Activated B cell treated with CpG ODN at 0.5 μM for 24 hours (primary cell): Measurements from ENCODE around the gene KCTD12. TPM values are rescaled to one million over a fixed set of nuclear protein-coding genes. Genes with fewer than 3 reads are reported as not detected.

Experiments used
- ATAC-seq: fragments of 200-7000 bp; cut with Tn5 transposase; one replicate; pipeline ENCODE4 v1.10.0; 2021; ENCODE audit warnings: low read depth, mild to moderate bottlenecking, moderate library complexity
- CTCF ChIA-PET: fragments of 350-600 bp; sonication (Branson Sonifier 250); formaldehyde crosslinking; loops from one replicate; lab custom pipeline; 2021; ENCODE audit warnings: antibody characterized with exemption; lab: Charles Lee
- POLR2A ChIA-PET: fragments of 350-600 bp; sonication (Branson Sonifier 250); formaldehyde crosslinking; loops from one replicate; lab custom pipeline; 2021; ENCODE audit warnings: antibody characterized with exemption; lab: Charles Lee
- DNase-seq: peaks from one replicate; pipeline ENCODE4 v3.0.0; 2022
- H3K27ac Mint-ChIP-seq: one replicate; pipeline ENCODE4 v1.8.0; 2020; ENCODE audit warnings: mixed read lengths
- H3K27me3 Mint-ChIP-seq: one replicate; pipeline ENCODE4 v1.8.0; 2021; ENCODE audit warnings: mixed read lengths
- H3K36me3 Mint-ChIP-seq: one replicate; pipeline ENCODE4 v1.8.0; 2021; ENCODE audit warnings: low read depth, mixed read lengths
- H3K4me1 Mint-ChIP-seq: one replicate; pipeline ENCODE4 v1.8.0; 2021; ENCODE audit warnings: mixed read lengths
- H3K4me3 Mint-ChIP-seq: one replicate; pipeline ENCODE4 v1.8.0; 2020; ENCODE audit warnings: mild to moderate bottlenecking, mixed read lengths
- H3K9me3 Mint-ChIP-seq: one replicate; pipeline ENCODE4 v1.8.0; 2020; ENCODE audit warnings: mixed read lengths
- intact Hi-C: fragments of 100-400 bp; cut with micrococcal nuclease; formaldehyde crosslinking; loops from one replicate; pipeline ENCODE4 v1.15.1; 2024
- total RNA-seq: library from RNA; stranded (reverse); gene quantifications from 2 replicates; pipeline ENCODE4 v1.2.3, GENCODE V29; 2022
- TF ChIP-seq, protein P1 (sequence below): fragments of 200-600 bp; IDR thresholded peaks from one replicate; pipeline ENCODE4 v1.8.0; 2022; ENCODE audit warnings: antibody characterized with exemption, mild to moderate bottlenecking

The KCTD12 gene
- total RNA-seq, 1 donor from 2014 or later, result 5.5 TPM

DNA sequence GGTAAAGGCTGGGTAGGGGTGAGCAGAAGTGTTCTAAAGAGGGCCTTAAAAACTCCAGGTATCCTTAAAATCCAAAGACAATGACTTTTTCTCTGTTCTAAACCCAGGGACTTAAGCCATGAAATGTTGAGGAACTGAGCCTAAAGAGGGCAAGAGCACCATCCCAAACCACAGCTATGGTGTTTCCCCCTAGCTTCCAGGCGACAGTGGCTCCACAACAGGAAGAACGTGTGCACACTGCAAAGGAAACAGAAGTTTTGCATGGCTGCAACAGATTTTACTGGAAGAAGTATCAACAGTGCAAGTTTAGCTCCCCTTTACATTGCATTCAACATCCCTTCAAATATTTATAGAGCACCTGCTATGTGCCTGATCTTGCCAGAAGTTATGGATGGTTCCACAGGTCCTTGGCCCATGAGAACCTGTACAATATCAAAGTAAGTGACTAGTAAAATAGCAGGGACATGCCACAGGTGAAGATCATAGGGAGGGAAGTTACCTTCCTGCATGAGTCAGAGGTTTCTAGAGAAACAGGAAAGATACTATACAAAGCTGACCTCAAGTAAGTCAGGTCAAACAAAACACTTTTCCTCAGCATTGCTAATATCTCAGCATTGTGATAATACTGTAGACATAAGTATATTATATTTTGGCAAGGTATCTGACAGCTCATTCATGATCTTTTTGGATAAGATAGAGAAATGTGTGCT, 8.4 kb upstream of the KCTD12 start:
- no peak overlapping the region for H3K27ac Mint-ChIP-seq
- no peak for ATAC-seq

DNA sequence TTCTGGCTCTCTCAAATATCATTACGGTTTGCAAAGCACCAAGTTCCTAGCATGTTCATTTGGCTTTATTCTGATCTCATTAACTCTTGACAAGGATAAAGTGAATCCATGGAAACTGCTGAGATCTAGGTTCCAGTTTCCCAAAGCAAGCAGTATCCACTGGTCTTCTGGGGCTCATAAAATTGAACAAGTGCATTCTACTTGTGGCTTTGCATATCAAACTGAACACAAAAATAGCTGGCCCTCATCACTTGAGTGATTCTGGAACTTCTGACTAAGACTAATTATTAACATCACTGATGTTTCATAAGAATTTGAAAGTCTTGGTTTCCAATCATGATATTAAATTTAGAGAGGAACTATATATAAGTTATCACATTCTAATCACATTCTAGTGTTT, 6.3 kb upstream of the KCTD12 start:
- Mint-ChIP-seq H3K36me3 (no peaks in the 10 kb centered on the region), H3K4me3 (no peak overlapping the region), H3K4me1 (no peaks in the 10 kb centered on the region), H3K27ac (no peak overlapping the region), H3K27me3 (no peaks in the 10 kb centered on the region), H3K9me3 (no peaks in the 10 kb centered on the region)
- ATAC-seq (no peak), DNase-seq (no peak)
- intact Hi-C loops, result no loop called here
- ChIA-PET POLR2A (no interaction called here), CTCF (no interaction called here)
- TF ChIP-seq, protein P1, sequence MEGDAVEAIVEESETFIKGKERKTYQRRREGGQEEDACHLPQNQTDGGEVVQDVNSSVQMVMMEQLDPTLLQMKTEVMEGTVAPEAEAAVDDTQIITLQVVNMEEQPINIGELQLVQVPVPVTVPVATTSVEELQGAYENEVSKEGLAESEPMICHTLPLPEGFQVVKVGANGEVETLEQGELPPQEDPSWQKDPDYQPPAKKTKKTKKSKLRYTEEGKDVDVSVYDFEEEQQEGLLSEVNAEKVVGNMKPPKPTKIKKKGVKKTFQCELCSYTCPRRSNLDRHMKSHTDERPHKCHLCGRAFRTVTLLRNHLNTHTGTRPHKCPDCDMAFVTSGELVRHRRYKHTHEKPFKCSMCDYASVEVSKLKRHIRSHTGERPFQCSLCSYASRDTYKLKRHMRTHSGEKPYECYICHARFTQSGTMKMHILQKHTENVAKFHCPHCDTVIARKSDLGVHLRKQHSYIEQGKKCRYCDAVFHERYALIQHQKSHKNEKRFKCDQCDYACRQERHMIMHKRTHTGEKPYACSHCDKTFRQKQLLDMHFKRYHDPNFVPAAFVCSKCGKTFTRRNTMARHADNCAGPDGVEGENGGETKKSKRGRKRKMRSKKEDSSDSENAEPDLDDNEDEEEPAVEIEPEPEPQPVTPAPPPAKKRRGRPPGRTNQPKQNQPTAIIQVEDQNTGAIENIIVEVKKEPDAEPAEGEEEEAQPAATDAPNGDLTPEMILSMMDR, result no peak

More for the DNA sequence above, 8.4 kb upstream of the KCTD12 start:
- peaks cover 2% of the 10 kb centered on the region for H3K36me3 Mint-ChIP-seq
- no peak overlapping the region for H3K4me3 Mint-ChIP-seq
- no peak for DNase-seq
- TF ChIP-seq, protein P1, result no peak
- H3K27me3 Mint-ChIP-seq, result peaks cover 2% of the 10 kb centered on the region
- POLR2A ChIA-PET, result no interaction called here
- CTCF ChIA-PET, result interaction anchor here (1.3 to 1.6 kb wide), 2 partner anchors 9 kb away, joined by 6 read pairs; partner anchors contain the start of gene KCTD12
- H3K4me1 Mint-ChIP-seq, result no peaks in the 10 kb centered on the region
- peaks cover 8% of the 10 kb centered on the region for H3K9me3 Mint-ChIP-seq
- intact Hi-C loops, result no loop called here

DNA sequence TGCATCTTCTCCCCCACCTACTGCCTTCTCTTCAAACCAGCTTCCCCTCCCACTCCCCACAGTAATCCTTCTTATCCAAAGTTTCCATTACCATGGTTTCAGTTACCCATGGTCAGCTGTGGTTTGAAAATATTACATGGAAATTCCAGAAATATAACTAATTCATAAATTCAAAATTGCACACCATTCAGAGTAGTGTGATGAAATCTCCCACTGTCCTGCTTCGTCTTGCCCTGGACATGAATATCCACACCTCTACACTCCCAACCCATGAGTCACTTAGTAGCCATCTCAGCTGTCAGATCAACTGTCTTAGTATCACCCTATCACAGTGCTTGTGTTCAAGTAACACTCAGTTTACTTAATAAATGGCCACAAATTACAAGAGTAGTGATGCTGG, 3.8 kb upstream of the KCTD12 start:
- Mint-ChIP-seq H3K27ac (no peak overlapping the region), H3K36me3 (peaks cover 2% of the 10 kb centered on the region), H3K4me3 (no peak overlapping the region), H3K27me3 (no peaks in the 10 kb centered on the region), H3K9me3 (no peaks in the 10 kb centered on the region), H3K4me1 (peaks cover 5% of the 10 kb centered on the region)
- CTCF ChIA-PET, result no interaction called here
- POLR2A ChIA-PET, result no interaction called here
- DNase-seq, result no peak
- intact Hi-C loops, result no loop called here
- ATAC-seq, result no peak
- TF ChIP-seq, protein P1, result no peak

DNA sequence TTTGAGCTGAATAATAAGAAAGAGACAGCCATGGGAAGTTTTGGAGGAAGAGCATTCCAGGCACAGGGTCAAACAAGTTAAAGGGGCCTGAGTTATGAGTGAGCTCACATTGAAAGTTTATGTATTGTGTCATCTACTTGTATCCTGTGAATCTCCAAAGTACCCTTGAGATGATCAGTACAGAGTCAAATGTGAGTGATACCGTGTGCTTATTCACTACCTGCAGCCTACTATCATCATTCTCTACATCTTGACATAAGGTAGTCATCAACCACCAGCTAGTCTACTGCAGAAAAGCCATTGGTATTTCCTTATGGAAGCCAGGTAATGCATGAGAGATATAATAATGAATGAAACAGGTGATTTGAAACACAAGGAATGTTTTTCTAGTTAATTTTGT, 3.0 kb upstream of the KCTD12 start:
- DNase-seq (no peak), ATAC-seq (no peak)
- intact Hi-C loops, result loop anchor here (5.0 to 10.0 kb wide), 5 partner anchors 67 to 1716 kb away; partner anchors contain the start of genes LMO7 and POU4F1
- Mint-ChIP-seq H3K36me3 (peaks cover 2% of the 10 kb centered on the region), H3K4me1 (peaks cover 13% of the 10 kb centered on the region), H3K9me3 (no peaks in the 10 kb centered on the region), H3K27me3 (no peaks in the 10 kb centered on the region), H3K27ac (no peak overlapping the region), H3K4me3 (no peak overlapping the region)
- CTCF ChIA-PET, result no interaction called here
- POLR2A ChIA-PET, result no interaction called here
- TF ChIP-seq, protein P1, result no peak

DNA sequence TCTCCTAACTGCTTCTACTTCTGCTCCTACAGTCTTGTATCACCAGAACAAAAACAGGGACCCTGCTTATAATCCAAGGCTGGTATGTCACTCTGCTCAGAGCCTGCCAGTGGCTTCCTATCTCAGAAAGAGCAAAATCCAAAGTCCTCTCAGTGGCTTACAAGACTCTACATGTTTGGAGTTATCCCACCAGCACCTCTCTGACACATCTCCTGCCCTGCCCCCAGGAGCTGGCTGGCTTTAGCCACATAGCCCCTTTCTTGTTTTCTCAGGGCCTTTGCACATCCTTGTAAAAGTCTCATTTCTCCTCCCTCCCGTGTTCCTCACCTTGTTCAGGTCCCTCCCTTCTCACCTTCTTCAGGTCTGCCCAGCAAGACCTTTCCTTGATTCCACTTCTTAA, 2.2 kb upstream of the KCTD12 start:
- no peaks in the 10 kb centered on the region for H3K9me3 Mint-ChIP-seq
- no peaks in the 10 kb centered on the region for H3K27me3 Mint-ChIP-seq
- H3K4me3 Mint-ChIP-seq, result no peak overlapping the region
- CTCF ChIA-PET, result no interaction called here
- POLR2A ChIA-PET, result no interaction called here
- H3K27ac Mint-ChIP-seq, result no peak overlapping the region
- no peak for DNase-seq
- H3K36me3 Mint-ChIP-seq, result peaks cover 2% of the 10 kb centered on the region
- intact Hi-C loops, result loop anchor here (5.0 to 10.0 kb wide), 5 partner anchors 66 to 1716 kb away; partner anchors contain the start of genes LMO7 and POU4F1
- no peak for ATAC-seq
- TF ChIP-seq, protein P1, result no peak
- H3K4me1 Mint-ChIP-seq, result peaks cover 17% of the 10 kb centered on the region
